Mucosa of descending colon (tissue), 3 donors: Measurements from ENCODE around the gene RAB22A. TPM values are rescaled to one million over a fixed set of nuclear protein-coding genes. Genes with fewer than 3 reads are reported as not detected.

ENCODE experiments used
- ATAC-seq: fragments of 200-7000 bp; cut with Tn5 transposase; one replicate; pipeline ENCODE4 v1.9.1; 2020; ENCODE audit warnings: mild to moderate bottlenecking, moderate library complexity
- DNase-seq, 3 donors: peaks; one replicate each; pipeline ENCODE4 v3.0.0-alpha.2; 2020
- H3K36me3 ChIP-seq: fragments of 200-600 bp; one replicate; pipeline ENCODE4 v1.8.0; 2021; ENCODE audit warnings: low read depth, mild to moderate bottlenecking
- H3K4me1 ChIP-seq: fragments of 200-600 bp; one replicate; pipeline ENCODE4 v1.8.0; 2021; ENCODE audit warnings: low read depth, mild to moderate bottlenecking
- H3K4me3 ChIP-seq: fragments of 200-600 bp; one replicate; pipeline ENCODE4 v1.8.0; 2021; ENCODE audit warnings: mild to moderate bottlenecking
- H3K9me3 ChIP-seq: fragments of 200-600 bp; one replicate; pipeline ENCODE4 v1.8.0; 2021; ENCODE audit warnings: mild to moderate bottlenecking
- CTCF ChIP-seq: fragments of 200-600 bp; IDR thresholded peaks from one replicate; pipeline ENCODE4 v1.8.0; 2022; ENCODE audit warnings: antibody characterized with exemption, mild to moderate bottlenecking
- intact Hi-C, 2 donors: fragments of 100-400 bp; cut with DNase I in 1 of 2; cut with micrococcal nuclease in 1 of 2; formaldehyde crosslinking; loops; one replicate each; pipeline versions ENCODE4 v1.11.0 to v1.11.1; 2022; cut with DNase I, micrococcal nuclease
- total RNA-seq, 3 donors: library from RNA; stranded (reverse); fragmentation: NEBNext Ultra II Directional in 2 of 3; extraction: Animal tissue kit (Norgen Biotek cat#: 25700) in 2 of 3; gene quantifications; one replicate each; pipeline versions ENCODE4 v1.2.1 to v1.2.4, GENCODE V29; 2021 to 2023
- donor health status: DM: no; HTN: no; CAD: no; lungs with moderate emphysema.
- donor health status: DM: no; HTN: no; CAD: no.
- donor health status: DM: no; HTN: yes; CAD: no.

The RAB22A gene
- total RNA-seq, 3 donors from 2014 or later: 20.2 to 27.3 (median 21.0) TPM

DNA sequence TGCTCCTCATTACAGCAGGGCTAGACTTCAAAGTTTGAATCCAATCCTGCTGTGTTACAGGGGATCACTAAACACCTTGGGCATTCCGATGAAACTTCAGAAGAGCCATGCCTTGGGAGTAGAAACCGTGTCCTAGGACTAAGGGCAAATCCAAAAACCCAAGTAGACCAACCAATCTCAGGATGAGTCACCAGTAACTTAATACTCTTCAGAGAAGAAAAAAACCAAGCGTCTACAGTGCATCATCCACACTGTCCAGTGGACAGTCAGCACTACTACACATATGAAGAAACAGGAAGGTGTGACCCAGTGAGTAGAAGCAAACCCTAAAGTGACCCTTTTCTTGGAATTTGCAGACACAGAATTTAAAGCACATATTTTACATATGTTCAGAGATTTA, 40.1 kb downstream of the RAB22A start:
- H3K4me3 ChIP-seq: no peak overlapping the region
- intact Hi-C loops: no loop called here
- H3K9me3 ChIP-seq: no peaks in the 10 kb centered on the region
- TF ChIP-seq CTCF: no peak
- DNase-seq (no peak), ATAC-seq (no peak)
- no peaks in the 10 kb centered on the region for H3K36me3 ChIP-seq
- no peaks in the 10 kb centered on the region for H3K4me1 ChIP-seq

DNA sequence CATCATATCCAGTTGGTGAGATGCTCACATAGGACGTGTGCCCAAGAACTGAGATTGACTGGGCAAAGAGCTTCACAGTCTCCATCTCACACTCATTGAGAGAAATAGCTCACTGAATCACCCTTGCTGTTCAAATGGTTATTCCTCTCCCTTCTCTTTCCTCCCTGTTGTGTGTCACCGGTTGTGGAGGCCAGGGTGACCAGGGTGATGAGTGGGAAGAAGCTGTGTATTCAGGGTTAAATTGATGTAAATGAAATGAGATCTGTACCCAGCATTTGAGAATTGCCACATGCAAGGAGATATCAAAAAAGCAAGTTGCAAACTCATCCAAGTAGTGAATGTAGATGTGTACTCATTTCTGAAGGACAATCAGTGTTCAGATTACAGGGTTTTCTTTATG, 43.0 kb downstream of the RAB22A start:
- intact Hi-C loops: no loop called here
- Histone ChIP-seq H3K36me3 (no peaks in the 10 kb centered on the region), H3K4me1 (no peaks in the 10 kb centered on the region), H3K4me3 (no peak overlapping the region), H3K9me3 (no peaks in the 10 kb centered on the region)
- no peak for TF ChIP-seq CTCF
- ATAC-seq: no peak
- DNase-seq: no peak

DNA sequence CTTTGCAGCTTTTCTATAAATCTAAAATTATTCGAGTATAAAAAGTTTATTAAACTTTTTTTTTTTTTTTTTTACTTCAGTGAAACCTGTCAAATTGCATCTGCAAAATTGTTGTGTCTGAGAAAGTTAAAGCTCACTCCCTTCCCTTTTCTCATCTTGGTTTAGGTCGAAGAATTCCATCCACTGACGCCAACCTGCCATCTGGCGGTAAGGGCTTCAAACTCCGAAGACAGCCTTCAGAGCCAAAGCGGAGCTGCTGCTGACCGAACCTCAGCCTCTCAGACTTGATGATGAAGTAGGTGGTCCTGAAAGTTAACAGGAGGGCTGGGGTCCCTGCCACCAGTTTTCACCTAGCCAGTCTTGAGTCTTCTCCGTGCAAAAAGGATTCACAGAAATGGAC, 49.9 kb downstream of the RAB22A start:
- no peak for TF ChIP-seq CTCF
- H3K4me3 ChIP-seq: no peak overlapping the region
- no peaks in the 10 kb centered on the region for H3K9me3 ChIP-seq
- ATAC-seq (no peak), DNase-seq (no peak)
- intact Hi-C loops: no loop called here
- no peaks in the 10 kb centered on the region for H3K4me1 ChIP-seq
- H3K36me3 ChIP-seq: no peaks in the 10 kb centered on the region

DNA sequence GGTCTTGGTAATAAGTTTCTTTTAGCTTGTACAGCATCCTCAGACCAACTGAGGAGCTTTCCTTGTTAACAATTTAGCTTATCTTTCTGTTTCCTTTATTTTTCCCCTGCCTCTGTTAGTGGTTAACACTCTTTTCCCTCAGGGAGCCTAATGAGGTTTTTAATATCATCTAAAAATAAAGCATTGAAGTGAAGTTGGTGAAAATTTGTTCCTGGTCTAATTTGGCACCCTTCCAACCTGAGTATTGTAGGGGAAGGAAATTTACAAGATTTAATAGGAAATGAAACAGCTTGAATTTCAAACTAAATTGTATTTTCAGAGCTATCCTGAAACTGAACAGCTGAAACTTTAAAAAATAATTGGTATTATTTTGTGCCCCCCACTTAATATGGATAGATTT, 51.4 kb downstream of the RAB22A start:
- H3K36me3 ChIP-seq: no peaks in the 10 kb centered on the region
- no peaks in the 10 kb centered on the region for H3K4me1 ChIP-seq
- no peaks in the 10 kb centered on the region for H3K9me3 ChIP-seq
- no peak for DNase-seq
- intact Hi-C loops: no loop called here
- H3K4me3 ChIP-seq: no peak overlapping the region
- TF ChIP-seq CTCF: no peak
- ATAC-seq: no peak

DNA sequence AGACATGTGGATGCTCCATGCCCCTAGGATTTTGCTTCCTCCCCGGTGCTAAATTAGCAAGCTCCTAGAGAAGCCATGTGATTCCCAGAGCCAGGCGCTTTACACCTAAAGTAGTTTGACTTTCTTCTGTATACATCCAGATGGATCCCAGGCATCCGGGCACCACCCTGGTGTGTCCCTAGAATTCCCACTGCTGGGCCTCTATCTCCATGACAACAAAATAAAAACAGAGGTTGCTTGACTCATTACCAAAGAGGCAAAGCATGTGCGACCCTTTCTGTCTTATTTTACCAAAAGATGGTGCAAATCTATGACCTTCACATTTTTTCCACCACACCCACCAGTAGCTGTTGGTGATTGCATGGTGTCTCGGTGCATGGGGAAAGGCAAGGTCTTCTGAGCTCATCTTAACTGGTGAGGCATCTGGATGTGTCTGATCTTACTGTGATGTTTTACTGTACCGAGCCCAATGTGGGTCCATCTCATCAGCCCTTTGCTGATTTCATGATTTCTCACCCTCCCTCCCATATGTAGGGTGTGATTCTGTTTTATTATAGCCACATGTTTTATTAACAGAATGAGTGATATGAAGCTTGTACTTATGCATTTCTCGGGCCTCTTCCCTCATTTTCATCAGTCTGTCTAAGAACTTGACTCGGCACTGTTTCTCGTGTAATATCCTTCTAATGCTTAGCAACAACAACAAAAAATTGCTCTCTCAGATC, 52.1 kb downstream of the RAB22A start:
- Histone ChIP-seq H3K9me3 (no peaks in the 10 kb centered on the region), H3K36me3 (no peaks in the 10 kb centered on the region), H3K4me3 (no peak overlapping the region), H3K4me1 (no peaks in the 10 kb centered on the region)
- TF ChIP-seq CTCF: no peak
- intact Hi-C loops: no loop called here
- ATAC-seq (peak; percentile 21), DNase-seq (no peak)

DNA sequence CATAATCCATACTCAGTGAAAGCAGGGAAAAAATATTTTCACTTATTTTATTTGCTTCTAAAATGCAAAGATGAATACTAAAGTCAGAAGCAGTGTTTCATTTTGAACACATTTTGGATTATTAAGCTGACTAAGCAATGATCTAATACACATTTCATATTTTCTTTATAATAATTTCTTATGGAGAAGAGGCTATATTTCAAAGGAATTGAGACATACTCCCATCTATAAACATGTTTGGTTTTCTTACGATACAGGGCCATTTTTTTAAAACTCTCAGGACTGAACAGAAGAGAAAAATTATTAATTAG, 52.6 kb downstream of the RAB22A start:
- Histone ChIP-seq H3K9me3 (no peaks in the 10 kb centered on the region), H3K36me3 (no peaks in the 10 kb centered on the region), H3K4me3 (no peak overlapping the region), H3K4me1 (no peaks in the 10 kb centered on the region)
- TF ChIP-seq CTCF: no peak
- DNase-seq: no peak
- no peak for ATAC-seq
- intact Hi-C loops: no loop called here
